Prostate gland (tissue), 2 donors: Measurements from ENCODE around the gene ELK3. TPM values are rescaled to one million over a fixed set of nuclear protein-coding genes. Genes with fewer than 3 reads are reported as not detected.

Experiments
- DNase-seq: peaks from one replicate; pipeline ENCODE4 v3.0.0-alpha.2; 2019; ENCODE audit warnings: low spot score
- H3K27ac ChIP-seq, 2 donors: fragments of 200-600 bp; sonication (generic); 2 replicates each; pipeline ENCODE4 v1.5.1; 2017 to 2019
- H3K27me3 ChIP-seq: fragments of 200-600 bp; sonication (generic); replicated peaks from 2 replicates; pipeline ENCODE4 v1.5.1; 2019; ENCODE audit not compliant: insufficient read depth
- H3K36me3 ChIP-seq, 2 donors: fragments of 200-600 bp; sonication (generic); 1 replicate in 1 of 2; 2 replicates in 1 of 2; pipeline versions ENCODE4 v1.5.1 to v1.8.1; 2017 to 2019
- H3K4me1 ChIP-seq: fragments of 200-600 bp; sonication (generic); replicated peaks from 2 replicates; pipeline ENCODE4 v1.5.1; 2019
- H3K4me3 ChIP-seq, 2 donors: fragments of 200-600 bp; sonication (generic); 2 replicates each; pipeline ENCODE4 v1.5.1; 2017 to 2019
- H3K9me3 ChIP-seq: fragments of 200-600 bp; sonication (generic); 2 replicates; pipeline ENCODE4 v1.5.1; 2017
- CTCF ChIP-seq, 4 experiments: fragments of 200-600 bp in 2 of 4; fragments of 450-650 bp in 2 of 4; sonication (generic) in 2 of 4; IDR thresholded peaks; 1 replicate in 3 of 4; 2 replicates in 1 of 4; pipeline ENCODE4 v1.5.1; 2016 to 2019; ENCODE audit warnings: antibody characterized with exemption in 4 of 4, mild to moderate bottlenecking in 2 of 4, moderate library complexity in 2 of 4
- POLR2A ChIP-seq: fragments of 450-650 bp; IDR thresholded peaks from one replicate; pipeline ENCODE4 v1.6.1; 2016; ENCODE audit warnings: antibody characterized with exemption, mild to moderate bottlenecking
- POLR2AphosphoS5 ChIP-seq: sonication (generic); formaldehyde crosslinking; IDR thresholded peaks from one replicate; pipeline ENCODE4 v1.6.1; 2017; ENCODE audit warnings: antibody characterized with exemption
- WGBS: methylation state at CpG from one replicate; pipeline ENCODE4 v1.1.5; 2018; 5-methylcytosine and 5-hydroxymethylcytosine counted together
- intact Hi-C: fragments of 100-400 bp; cut with DNase I; formaldehyde crosslinking; loops from one replicate; pipeline ENCODE4 v1.14.2; 2022
- total RNA-seq, 2 donors: library from RNA; depleted of rRNA; stranded (reverse); fragments of >200 nt; gene quantifications; one replicate each; pipeline ENCODE4 v1.1.0, GENCODE V29; 2016

Gene ELK3
- total RNA-seq, 2 donors from 2014 or later: 7.0 to 20.6 TPM

- no peaks in the 10 kb centered on the region for H3K27me3 ChIP-seq
- H3K9me3 ChIP-seq: no peaks in the 10 kb centered on the region
- no peak for TF ChIP-seq CTCF (IDR thresholded peaks at IDR 0.05)
- no peak for TF ChIP-seq POLR2AphosphoS5
- no peak for TF ChIP-seq POLR2A
- no peak overlapping the region for H3K4me3 ChIP-seq
- no peaks in the 10 kb centered on the region for H3K36me3 ChIP-seq
- 61% methylated on average over 7 of the region's 7 CpGs for WGBS
- H3K4me1 ChIP-seq: no peaks in the 10 kb centered on the region
- no peak overlapping the region for H3K27ac ChIP-seq
- DNase-seq: no peak
- intact Hi-C loops: no loop called here
Measured at GRCh38 chr12:96213869-96214268, 19.7 kb downstream of the ELK3 start.

- no peaks in the 10 kb centered on the region for H3K36me3 ChIP-seq
- H3K27me3 ChIP-seq: no peaks in the 10 kb centered on the region
- intact Hi-C loops: loop anchor here (2.0 kb wide), 1 partner anchor 153 kb away; no protein-coding TSS in a partner anchor
- H3K27ac ChIP-seq: no peak overlapping the region
- H3K4me3 ChIP-seq: no peak overlapping the region
- H3K9me3 ChIP-seq: no peaks in the 10 kb centered on the region
- TF ChIP-seq POLR2AphosphoS5 (no peak), CTCF (IDR thresholded peaks at IDR 0.05) (no peak), POLR2A (no peak)
- WGBS: 88% methylated on average over 8 of the region's 8 CpGs
- no peaks in the 10 kb centered on the region for H3K4me1 ChIP-seq
- no peak for DNase-seq
Measured at GRCh38 chr12:96215919-96216273, 21.7 kb downstream of the ELK3 start.

GRCh38 chr12:96218989-96219678, 25.0 kb downstream of the ELK3 start:
- Histone ChIP-seq H3K27me3 (no peaks in the 10 kb centered on the region), H3K4me3 (no peak overlapping the region), H3K4me1 (no peaks in the 10 kb centered on the region), H3K36me3 (no peaks in the 10 kb centered on the region), H3K9me3 (no peaks in the 10 kb centered on the region), H3K27ac (no peak overlapping the region)
- TF ChIP-seq POLR2A (no peak), POLR2AphosphoS5 (no peak), CTCF (IDR thresholded peaks at IDR 0.05) (no peak)
- intact Hi-C loops: no loop called here
- 63% methylated on average over 11 of the region's 11 CpGs for WGBS
- DNase-seq: no peak

GRCh38 chr12:96219700-96220206, 25.6 kb downstream of the ELK3 start:
- DNase-seq: no peak
- WGBS: 50% methylated on average over 15 of the region's 15 CpGs
- Histone ChIP-seq H3K4me3 (no peak overlapping the region), H3K27me3 (no peaks in the 10 kb centered on the region), H3K27ac (no peak overlapping the region), H3K36me3 (no peaks in the 10 kb centered on the region), H3K4me1 (no peaks in the 10 kb centered on the region), H3K9me3 (no peaks in the 10 kb centered on the region)
- TF ChIP-seq POLR2A (no peak), CTCF (IDR thresholded peaks at IDR 0.05) (no peak), POLR2AphosphoS5 (no peak)
- intact Hi-C loops: loop anchor here (5.0 kb wide), 1 partner anchor 183 kb away; the partner anchor contains the start of gene CDK17

GRCh38 chr12:96220902-96221301, 26.7 kb downstream of the ELK3 start:
- intact Hi-C loops: loop anchor here (5.0 kb wide), 1 partner anchor 181 kb away; the partner anchor contains the start of gene CDK17
- TF ChIP-seq POLR2A (no peak), CTCF (IDR thresholded peaks at IDR 0.05) (no peak), POLR2AphosphoS5 (no peak)

More at GRCh38 chr12:96220902-96221301, 26.7 kb downstream of the ELK3 start:
- H3K27me3 ChIP-seq: no peaks in the 10 kb centered on the region
- no peaks in the 10 kb centered on the region for H3K4me1 ChIP-seq
- H3K9me3 ChIP-seq: no peaks in the 10 kb centered on the region
- H3K27ac ChIP-seq: no peak overlapping the region
- H3K36me3 ChIP-seq: no peaks in the 10 kb centered on the region
- DNase-seq: no peak
- no peak overlapping the region for H3K4me3 ChIP-seq
- 80% methylated on average over 5 of the region's 5 CpGs for whole genome bisulfite sequencing
